ENCODE results near the gene TMEM182. TPM values are rescaled to one million over a fixed set of nuclear protein-coding genes. Genes with fewer than 3 reads are reported as not detected.

TMEM182 gene
- total RNA-seq, 2 donors from 2014 or later: 126 to 138 TPM

DNA sequence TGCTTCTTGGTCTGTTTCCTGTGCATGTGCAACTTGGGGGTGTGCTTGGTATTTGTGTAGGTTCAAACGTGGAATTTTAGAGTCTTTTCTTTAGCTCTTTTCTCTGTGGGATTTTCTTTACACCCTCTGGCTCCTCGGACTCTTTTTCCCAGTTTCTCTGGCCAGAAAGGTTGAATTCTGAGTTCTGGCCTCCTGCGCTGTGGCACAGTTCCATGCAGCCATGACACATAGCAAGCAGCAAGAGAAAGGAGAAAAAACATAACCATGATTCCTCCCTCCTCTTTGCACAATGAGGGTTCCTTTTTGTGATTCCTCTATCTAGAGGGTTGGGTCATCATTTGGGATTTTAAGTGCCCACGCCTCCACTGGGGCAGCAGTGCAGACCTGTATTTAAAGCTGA lies 33.8 kb downstream of the TMEM182 start:
- no peak for ATAC-seq
- DNase-seq: no peak
- intact Hi-C loops (cut with DNase I): no loop called here

DNA sequence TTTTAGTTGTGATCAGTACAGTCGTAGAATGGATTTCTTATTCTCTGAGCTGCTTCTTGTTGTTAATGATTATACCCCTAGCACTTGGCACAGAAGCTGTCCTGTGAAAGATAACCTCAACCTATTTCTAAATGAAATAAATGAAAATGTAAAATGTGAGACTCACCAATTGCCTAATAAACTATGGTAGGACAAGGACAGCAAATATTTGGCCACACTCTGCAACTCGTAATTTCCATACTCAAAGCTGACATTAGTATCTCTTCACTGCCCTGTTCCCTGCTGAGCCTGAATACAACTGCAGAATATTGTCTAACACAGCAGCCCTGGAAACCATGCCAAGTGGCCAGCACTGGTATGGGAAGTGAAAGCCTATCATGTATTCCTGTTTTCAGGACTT lies 34.5 kb downstream of the TMEM182 start:
- ATAC-seq: peak; percentile 61 to 71
- DNase-seq: no peak
- intact Hi-C loops (cut with DNase I): no loop called here

DNA sequence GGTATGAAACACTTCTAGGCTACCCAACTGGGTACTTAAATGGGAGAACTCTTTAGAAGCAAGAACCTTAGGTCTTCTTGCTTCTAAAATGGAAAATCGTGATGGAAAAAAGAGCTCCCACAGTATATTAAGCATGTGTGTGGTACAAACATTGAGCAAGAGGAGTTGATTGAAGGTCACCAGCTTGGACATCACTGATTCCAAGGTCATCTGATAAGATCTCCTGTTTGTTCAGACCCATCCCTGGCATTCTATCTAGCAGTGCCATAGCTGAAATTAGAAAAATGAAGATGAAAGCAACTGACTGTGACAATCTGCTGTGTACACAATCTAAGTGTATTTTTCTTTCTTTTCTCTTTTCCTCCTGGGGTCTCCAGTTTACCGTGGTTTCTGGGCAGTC lies 35.7 kb downstream of the TMEM182 start:
- ATAC-seq (no peak), DNase-seq (no peak)
- intact Hi-C loops (cut with DNase I): no loop called here

DNA sequence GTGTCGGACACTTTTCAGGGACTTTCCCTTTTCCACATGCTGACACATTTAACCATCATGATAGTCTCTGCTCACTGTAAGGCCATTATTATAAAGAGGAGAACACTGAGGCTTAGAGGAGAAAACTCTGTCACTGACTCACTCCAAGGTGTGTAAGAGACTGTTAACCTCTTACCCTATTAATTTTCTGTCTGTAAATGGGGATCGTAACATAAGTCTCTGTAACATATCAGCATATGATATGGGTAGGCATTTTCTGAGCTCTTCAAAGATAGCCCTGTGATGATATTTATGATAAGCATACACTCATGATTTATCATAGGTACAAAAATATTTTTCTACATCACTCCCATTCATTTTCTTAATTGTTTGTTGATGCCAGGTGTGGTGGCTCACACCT lies 36.4 kb downstream of the TMEM182 start:
- DNase-seq (no peak), ATAC-seq (no peak)
- intact Hi-C loops (cut with DNase I): no loop called here

DNA sequence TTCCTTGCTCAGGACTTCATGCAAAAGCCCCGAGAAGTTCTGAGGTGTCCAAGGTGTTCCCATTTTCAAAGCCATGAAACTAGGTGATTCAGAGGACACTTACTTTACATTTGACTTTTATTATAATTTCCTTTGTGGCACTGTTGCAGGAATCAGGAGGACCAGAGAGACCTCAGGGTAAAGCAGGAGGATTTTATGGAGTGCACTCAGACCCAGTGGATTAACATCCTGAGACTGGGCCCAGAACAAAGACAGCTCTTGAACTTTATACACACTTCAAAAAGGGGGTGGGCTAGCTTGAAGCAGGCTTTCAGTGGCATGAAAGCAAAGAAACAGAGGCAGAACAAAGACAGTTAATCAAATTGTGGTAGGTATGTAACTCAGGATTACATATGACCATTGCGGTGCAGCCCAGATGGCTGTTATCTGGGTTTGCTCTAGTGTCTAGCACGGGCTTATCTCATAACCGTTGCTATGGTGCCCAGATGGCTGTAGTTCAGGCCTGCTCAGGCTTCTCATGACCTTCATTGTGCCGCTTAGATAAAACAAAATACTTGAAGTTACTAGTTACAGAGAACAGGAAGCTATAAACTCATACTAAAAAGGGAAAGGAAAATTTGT lies 39.4 kb downstream of the TMEM182 start:
- DNase-seq (no peak), ATAC-seq (peak; percentile 55 to 80)
- intact Hi-C loops (cut with DNase I): loop anchor here in 1 of 2 donors (10.0 kb wide), 1 partner anchor 46 kb away; no protein-coding TSS in a partner anchor

DNA sequence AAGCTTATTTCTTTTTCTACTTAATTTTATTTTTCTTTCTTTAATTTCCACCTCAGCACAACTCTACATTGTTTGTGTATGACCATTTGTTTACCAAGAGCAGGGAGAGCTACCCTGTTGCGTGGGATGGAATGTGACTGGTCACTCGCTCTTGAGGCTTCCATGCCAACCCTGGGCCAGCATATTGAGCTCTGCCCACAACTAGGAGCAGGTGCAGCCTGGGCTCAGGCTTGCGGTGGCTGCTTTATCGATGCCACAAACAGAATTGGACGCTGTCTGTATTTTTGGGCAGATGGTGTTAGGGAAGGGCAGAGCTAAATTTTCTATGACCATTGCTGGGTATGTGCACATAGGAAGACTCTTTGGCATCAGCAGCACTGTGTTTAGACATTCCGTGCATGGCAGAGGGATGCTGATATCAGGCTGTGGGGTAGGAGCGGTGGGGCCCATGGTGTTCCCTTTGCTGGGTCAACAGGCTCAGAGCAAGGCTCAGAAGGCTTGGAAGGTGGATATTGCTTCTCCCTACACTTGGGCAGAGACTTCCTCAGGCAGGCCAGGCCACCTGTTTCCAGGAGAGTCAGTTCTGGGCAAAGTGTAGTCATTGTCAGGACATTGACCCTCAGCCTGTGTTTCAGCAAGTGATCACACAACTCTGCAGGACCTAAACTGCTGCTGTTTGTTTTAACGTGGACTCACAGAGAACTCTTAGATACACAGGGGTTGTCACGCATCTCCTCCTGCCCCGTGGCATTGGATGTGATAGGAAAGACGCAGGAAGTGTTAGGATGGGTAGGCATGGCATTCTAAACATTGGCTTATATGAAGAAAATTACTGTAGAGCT lies 40.2 kb downstream of the TMEM182 start:
- DNase-seq (no peak), ATAC-seq (peak; percentile 17 to 21)
- intact Hi-C loops (cut with DNase I): loop anchor here in 1 of 2 donors (10.0 kb wide), 1 partner anchor 47 kb away; no protein-coding TSS in a partner anchor

DNA sequence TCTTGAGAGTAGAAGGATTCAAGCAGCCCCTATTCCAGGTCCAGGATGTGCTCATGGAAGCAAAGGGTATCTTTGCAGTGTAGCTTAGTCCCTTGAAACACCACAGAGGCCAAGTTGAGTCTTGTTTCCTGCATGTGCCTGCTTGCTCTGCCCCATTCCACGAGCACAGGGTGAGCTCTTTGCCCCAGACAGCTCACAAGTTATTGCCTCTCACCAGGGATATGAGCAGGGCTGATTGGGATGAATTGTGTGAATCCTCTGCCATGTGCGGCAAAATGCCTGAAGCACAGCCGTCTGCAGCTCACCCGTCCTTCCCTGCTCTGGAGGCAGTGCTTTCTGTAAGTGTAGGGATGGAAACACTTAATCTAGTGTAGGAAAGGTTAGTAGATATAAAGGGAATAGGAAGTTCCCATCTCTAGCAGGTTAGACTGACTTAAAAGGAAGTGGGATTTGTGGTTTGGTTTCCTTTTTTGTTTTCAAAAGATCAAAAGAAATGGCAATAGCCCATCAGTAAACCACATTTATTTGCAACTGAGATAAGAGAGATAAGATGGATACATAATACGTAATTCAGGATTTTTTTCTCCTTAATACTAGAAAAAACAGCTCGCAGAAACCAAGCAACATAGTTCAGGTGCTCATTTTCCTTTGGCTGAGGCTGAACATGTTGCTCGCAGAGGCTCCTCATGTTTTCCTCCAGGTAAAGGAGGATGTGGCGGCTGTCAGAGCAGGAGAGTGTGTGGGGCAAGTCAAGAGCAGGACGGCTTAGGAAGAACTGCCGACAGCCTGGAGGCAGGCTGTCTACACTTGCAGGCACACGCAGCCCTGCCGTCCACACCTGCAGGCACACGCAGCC lies 41.4 kb downstream of the TMEM182 start:
- intact Hi-C loops (cut with DNase I): loop anchor here in 1 of 2 donors (10.0 kb wide), 1 partner anchor 48 kb away; no protein-coding TSS in a partner anchor
- ATAC-seq: no peak
- DNase-seq: no peak

DNA sequence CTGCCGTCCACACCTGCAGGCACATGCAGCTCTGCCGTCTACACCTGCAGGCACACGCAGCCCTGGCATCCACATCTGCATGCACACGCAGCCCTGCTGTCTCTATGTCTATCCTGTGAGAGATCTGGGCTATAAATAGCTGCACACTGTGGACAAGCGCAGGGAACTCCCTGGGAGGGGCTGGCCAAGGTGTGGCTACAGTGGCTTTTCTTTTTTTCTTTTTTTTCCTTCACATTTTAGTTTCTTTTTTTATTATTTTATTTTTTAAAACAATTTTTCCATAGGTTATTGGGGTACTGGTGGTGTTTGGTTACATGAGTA lies 42.0 kb downstream of the TMEM182 start:
- intact Hi-C loops (cut with DNase I): loop anchor here in 1 of 2 donors (10.0 kb wide), 1 partner anchor 49 kb away; no protein-coding TSS in a partner anchor
- DNase-seq (no peak), ATAC-seq (peak; percentile 56 to 77)

DNA sequence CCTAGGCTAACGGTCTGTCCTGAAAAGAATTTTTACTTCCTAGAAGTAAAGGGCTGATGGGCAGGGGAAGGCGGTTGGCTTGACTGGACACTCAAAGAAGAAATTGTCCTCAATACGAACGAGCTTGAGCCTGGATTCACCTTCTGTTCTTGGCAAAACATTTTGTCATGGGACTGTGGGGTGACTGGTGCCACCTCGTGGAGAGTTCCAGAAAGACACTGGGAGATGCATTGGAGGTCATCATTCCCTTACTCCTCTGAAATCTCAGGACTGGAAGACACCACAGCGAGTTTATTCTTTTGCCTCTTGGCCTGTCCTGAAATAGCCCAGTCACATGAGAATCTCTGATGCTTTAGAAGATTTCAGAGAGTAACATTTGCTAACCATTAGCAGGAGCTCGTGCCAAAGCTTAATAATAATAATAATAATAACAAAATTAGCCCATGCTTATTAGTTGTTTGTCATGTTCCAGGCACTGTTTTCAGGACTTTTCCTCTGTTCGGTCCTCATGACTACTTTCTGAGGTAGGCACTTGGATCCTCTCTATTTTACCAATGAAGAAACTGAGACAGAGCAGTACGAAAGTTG lies 44.5 kb downstream of the TMEM182 start:
- intact Hi-C loops (cut with DNase I): loop anchor here (1.0 to 10.0 kb wide), 2 partner anchors 52 to 53 kb away; no protein-coding TSS in a partner anchor
- ATAC-seq (peak; percentile 71 to 74), DNase-seq (peak; percentile 60)

DNA sequence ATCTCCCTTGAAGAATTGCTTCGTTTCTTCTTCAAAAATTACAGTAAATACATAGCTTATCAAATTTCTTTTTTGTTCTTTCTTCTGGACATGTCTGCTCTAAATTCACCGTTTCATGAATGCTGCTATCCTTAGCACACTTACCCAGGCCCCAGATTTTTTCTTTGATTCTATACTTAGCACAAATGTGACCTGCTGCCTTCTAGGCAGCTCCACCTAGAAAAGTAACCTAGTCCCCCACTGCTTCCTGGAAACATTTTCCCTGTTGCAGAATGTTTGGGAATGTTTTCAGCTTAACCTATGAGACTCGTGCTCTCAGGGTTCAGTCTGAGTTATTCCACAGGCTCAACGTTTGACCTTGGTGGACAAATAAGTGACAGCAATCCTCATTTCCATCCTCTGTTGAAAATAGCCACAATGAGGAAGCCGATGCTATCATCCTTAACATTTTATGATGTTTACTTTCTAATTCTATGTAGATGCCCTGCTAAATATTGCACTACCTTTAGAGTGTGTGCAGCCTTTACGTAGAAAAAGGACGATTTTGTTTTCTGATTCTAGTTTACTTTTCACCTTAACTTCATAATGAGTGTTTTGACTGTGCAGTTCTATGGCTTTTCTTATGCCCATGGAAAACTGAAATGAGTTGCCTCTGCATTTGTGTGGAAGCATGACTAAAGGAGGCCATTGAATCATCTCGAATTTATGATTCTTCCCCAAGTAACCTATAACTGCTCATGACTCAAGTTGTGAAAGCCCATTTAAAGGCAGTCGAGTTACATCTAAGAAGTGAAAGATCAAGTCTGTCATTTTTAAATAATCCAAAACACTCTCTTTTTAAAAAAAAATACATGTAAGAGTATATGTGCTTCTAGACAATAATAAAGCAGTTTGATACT lies 47.7 kb downstream of the TMEM182 start:
- DNase-seq (no peak), ATAC-seq (no peak)
- intact Hi-C loops (cut with DNase I): loop anchor here in 1 of 2 donors (10.0 kb wide), 1 partner anchor 55 kb away; no protein-coding TSS in a partner anchor

DNA sequence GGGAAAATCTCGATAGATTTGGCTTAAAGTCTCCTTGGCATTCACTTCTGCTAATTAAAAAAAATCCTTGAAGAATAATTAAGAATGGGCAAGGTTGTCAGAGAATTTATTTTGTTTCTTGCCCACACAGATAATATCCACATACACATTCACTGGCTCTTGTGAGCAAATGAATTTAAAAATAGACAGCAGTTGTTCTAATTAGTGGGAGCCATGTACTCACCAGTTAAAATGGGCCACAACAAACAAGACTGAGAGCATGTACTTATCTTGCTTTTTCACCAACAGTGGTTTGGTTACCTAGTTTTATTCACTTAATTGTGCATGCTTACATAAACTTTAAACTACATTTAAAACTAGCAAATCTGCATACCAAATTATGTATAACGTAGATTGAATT lies 53.5 kb downstream of the TMEM182 start:
- no peak for ATAC-seq
- DNase-seq: no peak
- intact Hi-C loops (cut with DNase I): no loop called here

DNA sequence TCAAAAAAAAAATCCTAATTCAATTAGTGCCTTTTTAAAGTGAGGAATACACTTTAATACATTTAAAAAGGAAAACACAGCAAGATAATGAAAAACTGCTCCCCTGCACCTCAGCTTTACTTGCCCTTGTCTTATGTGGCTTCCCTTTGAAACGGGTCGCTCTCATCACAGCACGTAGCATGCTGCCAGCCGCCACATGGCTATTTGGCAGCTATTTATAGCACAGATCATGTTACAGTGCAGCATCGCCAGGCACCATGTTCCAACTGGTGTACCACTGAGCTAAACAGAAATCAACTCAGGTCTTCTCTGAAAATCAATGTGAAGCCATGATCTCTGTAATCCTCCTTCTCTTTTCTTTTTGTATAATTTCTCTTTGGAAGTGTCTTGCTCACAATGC lies 65.1 kb downstream of the TMEM182 start:
- intact Hi-C loops (cut with DNase I): no loop called here
- peak; percentile 57 for DNase-seq
- peak; percentile 94 to 96 for ATAC-seq

DNA sequence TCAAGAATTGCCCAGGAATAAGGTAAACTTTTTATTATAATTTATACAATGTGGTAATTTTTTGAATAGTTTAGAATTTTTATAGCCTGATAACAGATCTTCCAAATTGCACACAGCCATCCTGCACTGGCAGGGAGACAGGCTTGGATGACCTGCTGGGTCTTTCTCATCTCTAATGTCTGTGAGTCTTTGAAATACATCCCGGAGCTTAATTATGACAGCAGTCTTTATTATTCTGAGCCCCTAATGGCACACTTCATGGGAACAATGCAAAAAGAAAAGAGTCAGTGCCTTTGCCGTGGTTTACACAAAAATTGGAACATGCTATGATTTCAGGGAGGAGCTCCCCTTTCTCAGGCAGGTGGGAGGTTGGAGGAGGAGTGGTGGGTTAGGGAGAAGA lies 71.0 kb downstream of the TMEM182 start:
- DNase-seq (no peak), ATAC-seq (no peak)
- intact Hi-C loops (cut with DNase I): no loop called here

DNA sequence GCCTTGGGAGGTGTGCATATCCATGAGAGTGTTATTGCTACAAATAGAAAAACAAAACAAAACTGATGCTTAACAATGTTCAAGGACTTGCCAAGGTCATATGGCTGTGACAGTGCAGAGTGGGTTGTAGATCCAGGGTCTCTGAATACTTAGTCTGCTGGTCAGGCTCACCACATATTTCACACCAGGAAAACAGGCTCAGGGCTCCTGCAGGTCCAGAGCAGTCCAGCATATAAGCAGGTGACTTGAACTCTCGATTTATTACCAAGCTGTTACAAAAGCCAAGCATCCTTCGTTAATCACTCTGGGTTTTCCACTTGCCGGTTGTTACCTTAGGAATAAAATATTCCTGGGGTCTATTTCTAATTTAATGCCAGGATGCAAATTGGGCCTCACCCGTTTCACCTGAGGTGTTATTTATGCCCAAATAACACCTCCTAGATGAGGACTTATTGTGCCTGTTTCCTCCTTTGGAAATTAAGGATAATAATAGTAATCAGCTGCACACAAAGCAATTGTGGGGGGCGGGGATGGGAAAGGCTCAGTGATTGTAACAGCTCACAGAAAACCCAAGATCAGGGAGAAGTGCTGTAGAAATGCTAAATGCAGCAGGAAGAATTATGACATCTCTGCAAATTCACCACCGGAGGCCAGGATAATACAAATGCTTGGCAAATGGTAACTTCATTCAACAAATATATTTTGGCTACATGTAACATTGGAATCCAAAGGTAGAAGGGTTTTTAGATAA lies 72.9 kb downstream of the TMEM182 start:
- intact Hi-C loops (cut with DNase I): no loop called here
- ATAC-seq (no peak), DNase-seq (no peak)

DNA sequence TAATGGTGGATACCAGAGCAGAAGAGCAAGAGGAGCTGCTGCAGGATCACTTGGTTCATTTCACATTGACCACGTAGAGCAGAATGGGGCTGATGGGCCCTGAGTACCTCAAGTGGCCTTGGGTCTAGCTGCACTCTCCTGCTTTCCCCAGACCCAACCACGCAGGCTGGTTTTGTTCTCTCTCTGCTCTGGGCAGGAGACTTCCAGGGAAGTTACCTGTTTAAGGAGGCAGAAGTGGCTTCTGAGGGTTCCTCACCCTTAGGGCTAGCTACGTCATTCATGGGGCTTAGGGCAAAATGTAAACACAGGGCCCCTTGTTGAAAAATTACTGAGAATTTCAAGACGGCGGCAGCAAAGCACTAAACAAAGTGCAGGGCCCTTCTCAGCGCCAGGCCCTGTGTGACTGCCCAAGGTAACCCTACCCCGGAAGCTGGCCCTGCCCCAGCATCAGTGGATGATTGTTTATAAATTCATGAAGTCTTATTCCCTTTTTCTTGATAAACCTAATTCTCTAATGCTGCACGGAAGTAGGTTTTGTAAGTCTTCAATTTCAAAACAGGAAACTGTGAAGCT lies 75.9 kb downstream of the TMEM182 start:
- DNase-seq (no peak), ATAC-seq (no peak)
- intact Hi-C loops (cut with DNase I): no loop called here

DNA sequence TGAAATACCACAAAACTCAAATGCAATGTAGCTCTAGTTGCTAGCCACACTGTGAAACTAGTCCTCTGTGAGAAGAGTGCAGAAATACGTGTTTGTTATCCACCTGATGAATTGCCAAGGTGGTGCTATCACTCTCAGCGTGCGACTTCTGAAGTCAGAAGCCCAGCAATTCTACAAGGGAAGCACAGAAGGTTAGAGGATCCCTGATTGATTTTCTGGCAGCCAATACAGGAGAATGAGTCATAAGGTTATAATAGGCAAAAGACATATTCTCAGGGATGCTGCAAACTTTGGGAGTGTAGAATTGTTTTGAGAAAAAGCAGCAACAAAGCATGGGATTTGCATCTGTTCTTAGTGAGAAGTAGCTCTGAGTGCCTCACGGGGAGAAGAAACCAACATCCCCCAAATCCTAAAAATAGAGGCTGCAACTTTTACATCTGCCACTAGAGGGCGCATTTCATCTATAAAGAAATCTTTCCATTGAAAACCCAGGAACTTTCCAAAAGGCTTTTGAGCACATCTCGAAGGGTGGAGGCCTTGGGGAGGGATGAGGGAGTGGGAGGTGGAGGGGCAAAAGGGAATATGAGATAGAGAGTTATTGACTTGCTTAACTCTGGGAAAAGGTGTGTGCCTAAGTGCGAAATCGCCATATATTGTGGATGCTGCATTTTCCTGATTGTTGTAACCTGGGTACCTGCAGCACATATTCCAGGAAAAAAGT lies 78.0 kb downstream of the TMEM182 start:
- peak in 1 of 2 donors; percentile 5 for ATAC-seq

More for the DNA sequence above, 78.0 kb downstream of the TMEM182 start:
- DNase-seq: no peak
- intact Hi-C loops (cut with DNase I): no loop called here

Measured in left cardiac atrium (tissue), 4 donors.